GM21367 (cell line): ENCODE results near the gene TNFRSF19.
"Not testable (repeated sequence)": the region's sequence is repeated elsewhere in the genome, so short reads cannot be mapped to it uniquely, and the experiment has no call there.

Source experiments
- ATAC-seq: cut with Tn5 transposase; IDR thresholded peaks from one replicate; pipeline ENCODE4 v1.9.1; 2021; ENCODE audit not compliant: unreplicated experiment

The TNFRSF19 gene

DNA sequence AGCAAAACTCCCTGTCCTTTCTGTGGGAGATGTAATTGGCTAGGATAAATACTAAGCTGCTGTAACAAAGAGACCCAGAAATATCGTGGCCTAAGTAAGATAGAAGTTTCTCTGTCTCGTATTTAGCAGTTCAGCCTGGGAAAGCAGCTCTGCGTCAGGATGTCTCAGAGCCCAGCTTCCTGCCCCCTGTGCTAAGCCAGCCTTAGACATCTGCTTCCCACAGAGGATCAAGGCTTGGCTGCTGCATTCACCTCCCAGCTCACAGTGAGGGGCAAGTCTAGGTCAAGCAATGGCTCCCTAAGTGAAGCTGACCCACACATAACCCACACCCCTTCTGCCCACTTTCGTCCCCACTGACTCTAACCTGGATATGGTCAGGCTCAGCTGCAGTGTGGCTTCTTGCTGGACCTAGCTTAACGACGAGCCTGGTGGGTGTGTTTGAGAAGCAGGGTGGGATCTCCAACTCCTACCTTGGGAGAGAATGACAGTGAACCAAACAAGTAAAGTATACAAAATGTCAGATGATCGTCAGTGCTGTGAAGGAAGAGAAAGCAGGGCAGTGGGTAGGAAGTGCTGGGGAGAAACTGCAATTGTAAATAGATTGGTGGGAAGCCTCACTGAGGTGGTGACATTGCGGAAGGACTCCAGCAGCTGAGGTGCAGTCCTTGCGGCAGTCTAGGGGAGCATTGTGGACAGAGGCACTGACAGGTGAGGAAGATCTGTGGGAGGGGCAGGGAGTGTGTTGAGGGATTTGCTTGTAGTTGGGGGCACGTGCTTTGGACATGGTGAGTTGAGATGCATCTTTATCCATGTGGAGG lies 82.9 kb downstream of the TNFRSF19 start:
- ATAC-seq, result no peak

DNA sequence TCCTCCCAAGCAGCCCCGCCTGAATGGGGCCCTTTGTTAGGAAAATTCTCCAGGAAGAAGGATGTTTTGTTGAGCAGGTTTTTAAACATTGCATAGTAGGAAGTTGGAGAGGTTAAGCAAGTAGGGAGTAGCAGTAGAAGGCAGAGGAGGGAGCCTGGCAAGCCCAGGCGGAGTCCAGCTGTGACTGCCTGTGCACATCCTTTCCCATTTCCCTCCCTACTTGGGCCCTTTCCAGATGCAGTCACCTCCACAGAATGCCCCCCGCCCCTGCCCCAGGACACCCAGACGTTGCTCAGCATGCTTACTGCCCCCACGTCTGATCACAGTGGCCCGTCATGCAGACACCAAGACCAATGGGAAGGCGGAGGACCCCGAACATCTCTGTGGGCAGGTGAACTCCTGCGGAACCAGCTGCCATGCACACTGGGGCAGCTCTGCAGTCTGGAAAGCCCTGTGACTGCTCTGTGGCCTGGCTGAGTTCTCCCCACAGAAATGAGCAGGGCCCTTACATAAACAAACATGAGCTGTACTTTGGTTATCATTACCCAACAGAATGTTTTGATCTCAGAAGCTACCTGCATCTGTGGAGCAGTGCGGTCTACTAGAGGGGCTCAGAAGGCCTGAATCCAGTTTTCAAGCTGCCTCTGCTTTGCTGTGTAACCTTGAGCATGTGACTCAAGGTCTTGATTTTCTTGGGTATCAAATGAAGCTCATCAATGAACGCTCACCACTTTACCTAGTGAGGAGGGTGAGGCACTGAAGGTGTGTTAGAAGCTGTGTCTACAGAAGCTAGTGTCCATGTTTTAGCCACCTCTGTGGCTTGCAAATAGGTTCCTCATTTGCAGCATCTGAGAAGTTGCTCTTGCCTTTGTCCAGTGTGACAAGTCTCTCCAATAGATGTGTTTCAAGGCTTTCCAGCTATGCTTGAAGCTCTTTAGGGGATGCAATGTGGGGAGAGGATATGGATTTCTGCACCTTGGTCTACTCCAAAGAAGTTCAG lies 84.2 kb downstream of the TNFRSF19 start:
- ATAC-seq, result no peak

DNA sequence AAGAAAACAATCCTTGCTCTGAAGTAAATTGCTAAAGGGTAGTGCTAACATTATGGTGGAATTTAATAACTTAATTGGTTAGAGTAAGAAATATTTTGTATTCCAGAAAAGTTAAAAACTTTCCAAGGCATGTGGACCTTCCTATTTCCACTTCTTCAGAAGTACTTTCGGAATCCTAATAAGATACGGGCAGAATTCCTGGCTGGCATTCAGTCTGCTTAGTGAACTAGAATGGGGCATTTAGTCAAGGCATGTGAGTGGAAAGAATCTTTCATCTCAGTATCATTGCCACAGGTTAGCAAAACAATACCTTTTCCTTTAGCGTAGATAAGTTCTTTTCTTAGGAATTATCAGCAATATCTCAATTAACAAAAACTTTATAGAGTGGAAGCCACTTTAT lies 85.1 kb downstream of the TNFRSF19 start:
- ATAC-seq, result no peak

DNA sequence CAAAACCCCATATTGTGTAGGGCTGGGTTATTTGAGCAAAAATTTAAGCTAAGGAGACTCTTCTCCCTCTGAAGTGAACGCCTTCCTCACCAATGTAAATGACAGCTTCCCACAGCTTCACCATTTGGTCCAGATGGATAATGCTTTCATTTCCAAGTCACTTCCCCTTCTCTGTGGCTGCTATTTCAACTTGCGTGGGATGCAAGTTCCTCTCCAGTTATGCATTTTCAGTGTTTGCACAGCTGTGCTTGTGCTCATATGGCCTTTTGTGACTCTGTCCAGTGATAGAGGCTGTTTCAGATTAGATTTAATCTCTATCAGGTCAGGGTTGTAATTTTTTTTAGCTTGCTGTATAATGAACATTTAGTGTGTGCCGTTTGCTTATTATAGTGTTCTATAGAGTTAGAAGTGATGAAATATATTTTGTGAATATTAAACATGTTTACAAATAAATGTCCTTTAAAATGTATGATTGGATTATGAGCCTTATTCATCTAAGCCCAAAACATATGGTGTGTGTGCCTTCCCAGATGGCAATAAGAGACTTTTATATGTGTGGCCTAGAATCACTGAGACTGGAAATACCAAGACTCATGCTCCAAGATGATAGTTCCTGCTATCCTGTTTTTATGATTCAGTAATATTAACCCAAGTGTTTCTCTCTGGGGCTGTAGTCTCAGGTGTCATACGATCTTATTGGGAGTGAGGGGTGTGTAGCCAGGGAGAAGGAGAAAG lies 86.6 kb downstream of the TNFRSF19 start:
- no peak for ATAC-seq

DNA sequence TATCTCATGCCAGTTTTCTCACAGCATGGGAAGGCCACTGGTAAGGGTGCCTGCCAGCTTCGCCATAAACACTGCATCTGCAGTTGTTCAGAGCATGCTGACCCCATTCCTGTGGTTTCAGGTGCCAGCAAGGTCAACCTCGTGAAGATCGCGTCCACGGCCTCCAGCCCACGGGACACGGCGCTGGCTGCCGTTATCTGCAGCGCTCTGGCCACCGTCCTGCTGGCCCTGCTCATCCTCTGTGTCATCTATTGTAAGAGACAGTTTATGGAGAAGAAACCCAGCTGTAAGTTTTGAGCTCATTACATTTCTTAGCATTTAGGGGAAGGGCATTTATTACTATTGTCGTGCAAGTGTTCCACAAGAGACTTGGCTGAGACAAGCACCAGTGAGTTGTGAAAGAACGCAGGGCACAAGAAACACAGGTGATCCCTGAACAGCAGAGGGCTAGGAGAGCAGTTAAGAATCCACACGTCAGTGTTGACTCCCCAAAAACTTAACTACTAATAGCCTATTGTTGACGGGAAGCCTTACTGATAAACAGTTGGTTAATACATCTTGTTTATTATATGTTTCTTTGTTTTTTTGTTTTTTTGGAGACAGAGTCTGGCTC lies 88.8 kb downstream of the TNFRSF19 start:
- no peak for ATAC-seq

DNA sequence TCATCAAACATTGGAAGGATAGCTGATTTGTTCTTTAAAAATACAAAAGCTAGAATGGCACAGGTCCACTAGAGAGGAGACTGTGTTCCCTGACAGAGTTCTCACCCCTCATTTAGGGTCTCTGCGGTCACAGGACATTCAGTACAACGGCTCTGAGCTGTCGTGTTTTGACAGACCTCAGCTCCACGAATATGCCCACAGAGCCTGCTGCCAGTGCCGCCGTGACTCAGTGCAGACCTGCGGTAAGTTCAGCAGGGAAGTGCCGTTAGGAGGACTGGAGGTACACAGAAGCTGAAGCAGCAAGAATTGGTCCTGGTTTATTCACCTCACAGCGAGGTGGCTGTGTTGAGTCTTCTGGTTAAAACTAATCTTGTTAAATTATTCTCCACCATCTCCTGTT lies 90.0 kb downstream of the TNFRSF19 start:
- no peak for ATAC-seq

DNA sequence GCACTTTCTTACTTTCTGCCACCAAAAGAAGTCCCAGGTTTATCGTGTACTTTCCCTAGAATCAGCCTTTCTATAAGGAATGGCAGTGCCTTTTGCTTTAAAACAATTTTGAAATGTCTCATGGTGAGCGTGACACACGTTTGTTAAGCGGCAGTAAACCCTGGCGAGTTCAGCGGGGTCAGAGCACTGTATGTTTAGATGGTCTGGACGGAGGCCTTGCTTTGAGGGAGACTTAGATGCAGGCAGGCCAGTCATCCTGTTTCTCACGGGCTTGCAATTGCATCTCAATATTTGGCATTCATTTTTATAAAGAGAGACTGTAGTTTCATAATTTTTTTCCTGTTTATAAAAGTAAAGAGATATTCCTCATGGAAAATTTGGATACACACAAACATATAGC lies 96.4 kb downstream of the TNFRSF19 start:
- ATAC-seq, result no peak

DNA sequence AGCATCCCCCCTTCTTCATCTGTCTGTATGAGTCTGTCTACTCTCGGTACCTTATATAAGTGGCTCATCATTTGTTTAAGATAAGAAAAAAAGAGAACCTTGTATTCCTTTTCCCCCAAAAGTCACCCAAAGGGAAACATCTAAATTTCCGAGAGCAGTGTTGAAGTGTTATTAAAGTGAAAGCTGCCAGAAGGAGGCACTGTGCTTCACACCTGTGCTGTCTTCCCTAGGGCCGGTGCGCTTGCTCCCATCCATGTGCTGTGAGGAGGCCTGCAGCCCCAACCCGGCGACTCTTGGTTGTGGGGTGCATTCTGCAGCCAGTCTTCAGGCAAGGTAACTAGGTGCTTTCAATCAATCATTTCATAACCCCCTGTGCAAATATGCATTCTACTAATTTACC lies 97.5 kb downstream of the TNFRSF19 start:
- ATAC-seq, result no peak

DNA sequence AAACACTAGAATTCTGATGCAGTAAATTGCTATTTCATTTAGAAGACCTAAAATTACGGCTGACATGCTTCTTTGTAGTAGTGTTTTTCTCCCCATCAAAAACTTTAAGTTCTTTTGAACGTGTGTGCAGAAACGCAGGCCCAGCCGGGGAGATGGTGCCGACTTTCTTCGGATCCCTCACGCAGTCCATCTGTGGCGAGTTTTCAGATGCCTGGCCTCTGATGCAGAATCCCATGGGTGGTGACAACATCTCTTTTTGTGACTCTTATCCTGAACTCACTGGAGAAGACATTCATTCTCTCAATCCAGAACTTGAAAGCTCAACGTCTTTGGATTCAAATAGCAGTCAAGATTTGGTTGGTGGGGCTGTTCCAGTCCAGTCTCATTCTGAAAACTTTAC lies 98.3 kb downstream of the TNFRSF19 start:
- no peak for ATAC-seq

DNA sequence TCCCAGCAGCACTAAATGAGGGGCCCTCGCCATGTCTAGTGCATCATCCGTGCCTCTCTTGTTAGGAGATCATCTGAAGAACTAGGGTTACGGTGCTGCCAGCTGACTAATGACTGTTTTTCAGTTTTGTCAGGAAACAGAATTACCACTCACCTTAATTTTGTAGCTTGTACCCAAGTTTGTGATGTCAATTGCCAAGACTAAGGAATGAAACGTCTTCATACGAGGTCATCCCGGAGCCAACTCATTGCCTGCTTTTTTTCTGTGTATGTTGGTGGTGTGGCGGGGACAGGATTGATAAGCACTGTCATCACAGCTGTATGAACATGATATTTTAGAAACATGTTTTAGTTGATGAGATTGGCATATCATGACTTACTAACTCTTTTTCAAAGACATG lies 100.6 kb downstream of the TNFRSF19 start:
- ATAC-seq, result no peak

DNA sequence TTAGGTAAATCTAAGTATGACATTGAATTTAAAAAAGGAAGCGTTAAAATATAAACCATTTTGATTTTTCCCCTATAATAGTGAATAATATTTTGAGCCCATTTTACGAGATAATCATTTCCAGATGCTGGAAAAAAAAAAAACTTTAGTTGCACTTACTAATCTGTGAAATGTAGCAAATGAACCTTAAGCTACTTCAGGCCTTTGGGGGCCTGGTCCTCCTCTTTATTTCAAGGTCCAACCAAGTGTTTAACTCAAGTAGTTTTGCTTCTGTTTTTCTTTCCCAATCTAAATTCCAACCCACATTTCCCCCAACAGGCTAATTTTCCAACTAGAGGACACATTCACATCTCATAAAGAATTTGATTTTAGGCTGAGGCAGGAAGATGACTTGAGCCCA lies 101.2 kb downstream of the TNFRSF19 start:
- no peak for ATAC-seq

DNA sequence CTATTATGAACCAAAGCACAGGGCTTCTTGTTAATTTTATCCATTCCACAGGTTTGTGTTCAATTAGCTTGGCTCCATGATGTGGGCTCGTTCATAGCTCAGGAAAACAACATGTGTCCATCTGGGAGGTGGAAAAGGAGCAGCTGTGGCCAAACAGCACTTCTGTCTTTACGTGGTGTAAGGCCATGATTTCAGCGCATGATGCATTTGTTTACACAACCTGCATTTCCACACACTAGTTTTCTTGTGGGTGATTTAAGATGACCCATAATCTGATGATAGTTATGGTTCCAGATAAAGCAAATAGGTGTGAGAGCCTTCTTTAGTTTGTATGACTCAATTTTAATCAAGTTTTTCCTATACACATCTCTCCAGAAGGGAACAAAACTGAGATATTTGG lies 101.7 kb downstream of the TNFRSF19 start:
- no peak for ATAC-seq

DNA sequence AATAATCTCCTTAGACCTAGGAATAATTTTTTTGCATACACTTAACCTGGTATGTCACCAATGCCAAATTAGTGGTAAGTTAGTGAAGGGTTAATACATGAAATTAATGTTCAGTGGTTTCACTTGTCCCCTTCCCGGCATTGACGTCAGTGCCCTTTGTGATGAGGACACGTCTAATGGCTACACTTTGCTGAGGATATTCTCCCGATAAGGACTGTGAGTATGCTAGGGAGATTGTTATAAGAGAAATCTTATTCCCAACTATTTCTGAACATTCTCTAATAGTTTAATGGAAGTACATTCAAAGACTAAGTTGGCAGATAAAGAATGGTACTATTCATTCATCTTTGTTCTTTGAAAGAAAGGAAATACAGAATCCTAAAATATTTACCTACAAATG lies 102.4 kb downstream of the TNFRSF19 start:
- ATAC-seq, result no peak

DNA sequence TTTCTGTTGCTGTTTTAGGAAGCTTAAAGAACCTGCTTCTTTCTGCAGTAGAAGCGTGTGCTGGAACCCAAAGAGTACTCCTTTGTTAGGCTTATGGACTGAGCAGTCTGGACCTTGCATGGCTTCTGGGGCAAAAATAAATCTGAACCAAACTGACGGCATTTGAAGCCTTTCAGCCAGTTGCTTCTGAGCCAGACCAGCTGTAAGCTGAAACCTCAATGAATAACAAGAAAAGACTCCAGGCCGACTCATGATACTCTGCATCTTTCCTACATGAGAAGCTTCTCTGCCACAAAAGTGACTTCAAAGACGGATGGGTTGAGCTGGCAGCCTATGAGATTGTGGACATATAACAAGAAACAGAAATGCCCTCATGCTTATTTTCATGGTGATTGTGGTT lies 103.1 kb downstream of the TNFRSF19 start:
- no peak for ATAC-seq

DNA sequence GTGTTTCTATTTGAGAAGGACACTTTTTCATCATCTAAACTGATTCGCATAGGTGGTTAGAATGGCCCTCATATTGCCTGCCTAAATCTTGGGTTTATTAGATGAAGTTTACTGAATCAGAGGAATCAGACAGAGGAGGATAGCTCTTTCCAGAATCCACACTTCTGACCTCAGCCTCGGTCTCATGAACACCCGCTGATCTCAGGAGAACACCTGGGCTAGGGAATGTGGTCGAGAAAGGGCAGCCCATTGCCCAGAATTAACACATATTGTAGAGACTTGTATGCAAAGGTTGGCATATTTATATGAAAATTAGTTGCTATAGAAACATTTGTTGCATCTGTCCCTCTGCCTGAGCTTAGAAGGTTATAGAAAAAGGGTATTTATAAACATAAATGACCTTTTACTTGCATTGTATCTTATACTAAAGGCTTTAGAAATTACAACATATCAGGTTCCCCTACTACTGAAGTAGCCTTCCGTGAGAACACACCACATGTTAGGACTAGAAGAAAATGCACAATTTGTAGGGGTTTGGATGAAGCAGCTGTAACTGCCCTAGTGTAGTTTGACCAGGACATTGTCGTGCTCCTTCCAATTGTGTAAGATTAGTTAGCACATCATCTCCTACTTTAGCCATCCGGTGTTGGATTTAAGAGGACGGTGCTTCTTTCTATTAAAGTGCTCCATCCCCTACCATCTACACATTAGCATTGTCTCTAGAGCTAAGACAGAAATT lies 103.8 kb downstream of the TNFRSF19 start:
- no peak for ATAC-seq

DNA sequence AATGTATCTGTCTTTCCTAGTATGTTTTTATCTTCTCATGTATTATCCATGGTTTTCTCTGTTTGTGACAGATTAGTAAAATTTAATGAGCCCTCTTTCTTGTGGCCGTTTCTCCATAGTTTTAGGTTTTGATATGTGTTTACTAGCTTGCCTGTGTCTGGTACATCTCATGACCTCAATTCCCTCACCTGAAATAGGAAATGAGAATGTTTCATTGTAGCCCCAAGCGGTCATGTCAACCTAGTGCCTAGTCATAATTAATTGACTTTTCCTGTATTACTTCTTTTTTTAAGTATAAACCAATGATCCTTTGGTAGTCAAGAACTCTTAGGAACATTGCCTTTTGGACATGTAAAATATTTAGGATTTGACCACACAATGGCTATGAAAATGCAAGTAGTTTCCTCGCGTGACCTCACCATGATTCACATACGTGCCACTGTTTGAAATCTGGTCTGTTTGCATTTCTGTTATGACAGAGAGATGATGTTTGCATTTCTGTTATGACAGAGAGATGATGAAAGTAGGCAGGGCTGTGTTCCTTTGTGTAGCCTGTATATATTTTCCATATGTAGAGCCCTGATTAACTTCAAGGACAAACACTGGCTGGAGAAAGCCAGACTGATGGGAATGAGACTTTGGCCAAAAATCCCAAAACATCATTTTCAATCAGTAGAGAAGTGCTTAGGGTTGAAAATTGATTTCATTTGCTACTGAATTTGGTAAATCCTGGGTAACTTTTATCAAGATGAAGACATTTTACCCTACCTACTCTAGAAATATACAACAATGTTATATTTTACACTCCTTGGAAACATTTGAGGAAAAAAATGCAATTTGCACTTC lies 104.8 kb downstream of the TNFRSF19 start:
- no peak for ATAC-seq

DNA sequence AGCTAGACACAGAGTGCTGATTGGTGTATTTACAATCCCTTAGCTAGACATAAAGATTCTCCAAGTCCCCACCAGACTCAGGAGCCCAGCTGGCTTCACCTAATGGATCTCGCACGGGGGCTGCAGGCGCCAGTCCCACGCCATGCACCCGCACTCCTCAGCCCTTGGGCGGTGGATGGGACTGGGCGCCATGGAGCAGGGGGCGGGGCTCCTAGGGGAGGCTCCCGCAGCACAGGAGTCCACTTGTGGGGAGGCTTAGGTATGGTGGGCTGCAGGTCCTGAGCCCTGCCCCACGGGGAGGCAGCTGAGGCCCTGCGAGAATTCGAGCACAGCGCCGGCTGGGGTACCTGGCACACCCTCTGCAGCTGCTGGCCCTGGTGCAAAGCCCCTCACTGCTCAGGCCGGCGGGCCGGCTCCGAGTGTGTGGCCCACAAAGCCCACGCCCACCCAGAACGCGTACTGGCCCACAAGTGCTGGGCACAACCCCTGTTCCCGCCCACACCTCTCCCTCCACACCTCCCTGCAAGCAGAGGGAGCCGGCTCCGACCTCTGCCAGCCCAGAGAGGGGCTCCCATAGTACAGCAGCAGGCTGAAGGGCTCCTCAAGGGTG lies 107.6 kb downstream of the TNFRSF19 start:
- ATAC-seq, result not testable (repeated sequence)

DNA sequence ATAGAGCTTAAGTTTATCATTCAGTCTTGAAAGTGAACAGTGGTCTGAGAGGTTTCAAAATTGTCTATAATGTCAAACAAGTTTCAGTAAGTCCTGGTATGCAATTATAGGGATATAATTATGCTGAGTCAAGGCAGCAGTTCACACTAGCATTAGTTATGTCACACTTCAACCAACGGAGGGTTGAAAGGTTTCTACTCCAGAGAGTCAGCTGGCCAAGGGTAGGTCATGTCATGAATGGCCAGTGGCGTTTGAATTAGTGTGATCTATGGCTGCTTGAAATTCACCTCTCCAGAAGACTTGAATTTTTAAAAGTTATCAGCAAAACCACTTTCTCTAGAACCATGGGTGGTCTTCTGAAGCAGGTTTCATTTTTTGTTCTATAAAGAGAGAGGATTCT lies 108.6 kb downstream of the TNFRSF19 start:
- no peak for ATAC-seq

DNA sequence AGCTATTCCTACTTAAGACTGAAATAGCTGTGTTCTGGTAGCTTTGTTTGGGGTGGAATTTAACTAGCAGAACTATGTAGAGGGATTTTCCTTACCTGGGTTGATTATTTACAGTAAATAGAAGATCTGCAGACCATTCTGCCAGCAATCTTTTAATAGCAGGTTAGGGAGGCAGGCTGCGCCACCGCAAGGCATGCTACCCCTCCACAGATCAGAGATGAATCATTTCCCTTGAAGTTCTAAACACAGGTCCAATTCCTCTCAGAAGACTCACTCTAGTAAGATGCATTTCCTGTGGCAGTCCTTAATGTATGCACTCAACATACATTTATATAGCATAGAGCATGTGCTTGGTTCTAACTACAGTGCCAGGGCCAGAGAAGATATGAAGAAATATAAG lies 109.0 kb downstream of the TNFRSF19 start:
- ATAC-seq, result no peak
